OCI-LY1 (cell line): ENCODE data around the gene PLCD1.

Source experiments
- H2AFZ ChIP-seq: fragments of 200-600 bp; sonication (generic), shearing (Covaris generic); 2 replicates; pipeline ENCODE4 v1.6.0; 2014; ENCODE audit warnings: antibody characterized with exemption, mild to moderate bottlenecking, low read length
- H3F3A ChIP-seq: fragments of 200-600 bp; sonication (generic), shearing (Covaris generic); 2 replicates; pipeline ENCODE4 v1.6.0; 2014; ENCODE audit warnings: mild to moderate bottlenecking, antibody characterized with exemption, low read length, moderate library complexity; ENCODE audit not compliant: insufficient read depth
- H3K27ac ChIP-seq: fragments of 200-600 bp; sonication (generic); 2 replicates; pipeline ENCODE4 v1.5.1; 2014; ENCODE audit warnings: low read length, mixed run types, mild to moderate bottlenecking, low read depth; ENCODE audit not compliant: poor library complexity, severe bottlenecking
- H3K27me3 ChIP-seq: fragments of 200-600 bp; sonication (generic); 2 replicates; pipeline ENCODE4 v1.6.0; 2014; ENCODE audit warnings: antibody characterized with exemption, mild to moderate bottlenecking, low read length, moderate library complexity; ENCODE audit not compliant: insufficient read depth
- H3K36me3 ChIP-seq: fragments of 200-600 bp; sonication (generic); 2 replicates; pipeline ENCODE4 v1.6.1; 2014; ENCODE audit warnings: mild to moderate bottlenecking, antibody characterized with exemption, low read length, moderate library complexity, mixed read lengths; ENCODE audit not compliant: insufficient read depth
- H3K4me1 ChIP-seq: fragments of 200-600 bp; sonication (generic); 2 replicates; pipeline ENCODE4 v1.5.1; 2014; ENCODE audit warnings: mild to moderate bottlenecking, low read length, moderate library complexity; ENCODE audit not compliant: insufficient read depth, severe bottlenecking
- H3K4me2 ChIP-seq: fragments of 200-600 bp; sonication (generic), shearing (Covaris generic); 2 replicates; pipeline ENCODE4 v1.6.1; 2014; ENCODE audit warnings: low read length
- H3K4me3 ChIP-seq: fragments of 200-600 bp; sonication (generic); 2 replicates; pipeline ENCODE4 v1.5.1; 2014; ENCODE audit warnings: low read length, low read depth, mild to moderate bottlenecking, mixed read lengths; ENCODE audit not compliant: poor library complexity, severe bottlenecking
- H3K79me2 ChIP-seq: fragments of 200-600 bp; shearing (Covaris generic); 2 replicates; pipeline ENCODE4 v1.6.1; 2016; ENCODE audit warnings: mixed run types, low read length, mixed read lengths; ENCODE audit not compliant: insufficient read depth
- H3K9ac ChIP-seq: fragments of 200-600 bp; sonication (generic), shearing (Covaris generic); 2 replicates; pipeline ENCODE4 v1.6.1; 2014; ENCODE audit warnings: mild to moderate bottlenecking, low read length, mixed read lengths
- H3K9me2 ChIP-seq: fragments of 200-600 bp; sonication (generic), shearing (Covaris generic); 2 replicates; pipeline ENCODE4 v1.6.1; 2014; ENCODE audit warnings: low read depth, mild to moderate bottlenecking, low read length, mixed read lengths
- H3K9me3 ChIP-seq: fragments of 200-600 bp; shearing (Covaris generic); 2 replicates; pipeline ENCODE4 v1.6.1; 2014; ENCODE audit warnings: low read length, mixed read lengths
- H4K20me1 ChIP-seq: fragments of 200-600 bp; sonication (generic), shearing (Covaris generic); 2 replicates; pipeline ENCODE4 v1.6.0; 2016; ENCODE audit warnings: mild to moderate bottlenecking, low read length; ENCODE audit not compliant: insufficient read depth
- EZH2 ChIP-seq: fragments of 200-600 bp; sonication (generic), shearing (Covaris generic); IDR thresholded peaks from 2 replicates; pipeline ENCODE4 v1.8.0; 2017; ENCODE audit warnings: borderline replicate concordance, mixed run types, mild to moderate bottlenecking, antibody characterized with exemption, low read length, moderate library complexity, mixed read lengths
- TF ChIP-seq, protein P1 (sequence below): fragments of 200-600 bp; sonication (generic), shearing (Covaris generic); IDR thresholded peaks from 2 replicates; pipeline ENCODE4 v1.5.1; 2017; ENCODE audit warnings: mild to moderate bottlenecking, antibody characterized with exemption, low read length, moderate library complexity, mixed read lengths

The PLCD1 gene

DNA sequence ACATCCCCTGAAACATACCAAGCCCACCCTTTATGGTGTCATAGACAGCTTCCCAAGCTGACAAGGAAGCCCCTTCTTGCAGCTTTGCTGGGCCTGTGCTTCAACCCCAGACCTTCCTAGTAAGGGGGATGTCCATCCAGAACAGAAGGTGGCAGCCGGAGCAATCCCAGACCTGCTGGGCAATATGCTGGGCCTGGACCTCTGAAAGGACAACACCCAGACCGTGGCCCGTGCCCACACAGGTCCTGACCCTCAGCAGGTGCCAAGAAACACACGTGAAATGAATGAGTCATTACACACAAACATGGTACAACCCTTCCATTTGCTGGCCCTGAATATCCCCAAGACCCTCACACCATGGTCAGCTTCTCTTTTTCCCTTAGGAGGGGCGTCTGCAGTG, 58.6 kb downstream of the PLCD1 start:
- no peak overlapping the region for H3K4me3 ChIP-seq
- TF ChIP-seq, protein P1, sequence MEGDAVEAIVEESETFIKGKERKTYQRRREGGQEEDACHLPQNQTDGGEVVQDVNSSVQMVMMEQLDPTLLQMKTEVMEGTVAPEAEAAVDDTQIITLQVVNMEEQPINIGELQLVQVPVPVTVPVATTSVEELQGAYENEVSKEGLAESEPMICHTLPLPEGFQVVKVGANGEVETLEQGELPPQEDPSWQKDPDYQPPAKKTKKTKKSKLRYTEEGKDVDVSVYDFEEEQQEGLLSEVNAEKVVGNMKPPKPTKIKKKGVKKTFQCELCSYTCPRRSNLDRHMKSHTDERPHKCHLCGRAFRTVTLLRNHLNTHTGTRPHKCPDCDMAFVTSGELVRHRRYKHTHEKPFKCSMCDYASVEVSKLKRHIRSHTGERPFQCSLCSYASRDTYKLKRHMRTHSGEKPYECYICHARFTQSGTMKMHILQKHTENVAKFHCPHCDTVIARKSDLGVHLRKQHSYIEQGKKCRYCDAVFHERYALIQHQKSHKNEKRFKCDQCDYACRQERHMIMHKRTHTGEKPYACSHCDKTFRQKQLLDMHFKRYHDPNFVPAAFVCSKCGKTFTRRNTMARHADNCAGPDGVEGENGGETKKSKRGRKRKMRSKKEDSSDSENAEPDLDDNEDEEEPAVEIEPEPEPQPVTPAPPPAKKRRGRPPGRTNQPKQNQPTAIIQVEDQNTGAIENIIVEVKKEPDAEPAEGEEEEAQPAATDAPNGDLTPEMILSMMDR = no peak
- no peak for TF ChIP-seq EZH2
- H3K4me2 ChIP-seq = no peak overlapping the region
- H3K27me3 ChIP-seq = no peaks in the 10 kb centered on the region
- H3K4me1 ChIP-seq = peaks cover 6% of the 10 kb centered on the region
- H3K79me2 ChIP-seq = no peaks in the 10 kb centered on the region
- no peaks in the 10 kb centered on the region for H3K36me3 ChIP-seq
- no peak overlapping the region for H3K27ac ChIP-seq
- H3F3A ChIP-seq = no peaks in the 10 kb centered on the region
- no peak overlapping the region for H2AFZ ChIP-seq
- no peaks in the 10 kb centered on the region for H3K9me2 ChIP-seq
- no peak overlapping the region for H3K9ac ChIP-seq
- H3K9me3 ChIP-seq = no peaks in the 10 kb centered on the region
- no peaks in the 10 kb centered on the region for H4K20me1 ChIP-seq

DNA sequence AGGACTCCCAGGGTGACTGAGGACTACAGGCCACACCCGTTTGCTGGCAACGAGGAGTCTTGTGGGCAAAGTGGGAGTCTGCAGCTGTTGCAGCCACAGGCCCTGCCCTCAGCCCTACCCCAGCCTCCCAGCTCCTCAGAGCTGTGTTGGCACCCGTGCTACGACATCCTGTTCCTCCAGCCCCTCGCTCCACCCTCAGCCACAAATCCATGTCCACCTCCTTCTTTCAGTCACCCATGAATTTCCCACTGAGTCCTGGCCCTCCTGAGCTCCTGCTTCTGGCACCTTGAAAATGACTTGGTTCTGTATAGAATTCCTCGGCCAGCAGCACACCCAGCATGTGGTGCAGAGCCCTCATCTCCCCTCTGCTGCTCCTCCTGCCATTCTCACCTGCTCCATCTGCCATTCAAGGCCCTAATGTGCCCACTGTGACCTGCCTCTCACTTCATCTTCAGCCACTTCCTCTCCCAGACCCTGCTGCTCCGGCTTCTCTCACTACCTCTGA, 59.8 kb downstream of the PLCD1 start:
- Histone ChIP-seq H4K20me1 (no peaks in the 10 kb centered on the region), H3K79me2 (no peaks in the 10 kb centered on the region), H3F3A (no peaks in the 10 kb centered on the region), H3K27ac (no peak overlapping the region), H3K9me3 (no peaks in the 10 kb centered on the region), H3K36me3 (no peaks in the 10 kb centered on the region), H3K9ac (no peak overlapping the region), H3K9me2 (no peaks in the 10 kb centered on the region), H3K4me3 (no peak overlapping the region), H3K4me1 (peaks cover 10% of the 10 kb centered on the region), H2AFZ (no peak overlapping the region), H3K4me2 (no peak overlapping the region), H3K27me3 (no peaks in the 10 kb centered on the region)
- no peak for TF ChIP-seq EZH2
- TF ChIP-seq, protein P1 = no peak

DNA sequence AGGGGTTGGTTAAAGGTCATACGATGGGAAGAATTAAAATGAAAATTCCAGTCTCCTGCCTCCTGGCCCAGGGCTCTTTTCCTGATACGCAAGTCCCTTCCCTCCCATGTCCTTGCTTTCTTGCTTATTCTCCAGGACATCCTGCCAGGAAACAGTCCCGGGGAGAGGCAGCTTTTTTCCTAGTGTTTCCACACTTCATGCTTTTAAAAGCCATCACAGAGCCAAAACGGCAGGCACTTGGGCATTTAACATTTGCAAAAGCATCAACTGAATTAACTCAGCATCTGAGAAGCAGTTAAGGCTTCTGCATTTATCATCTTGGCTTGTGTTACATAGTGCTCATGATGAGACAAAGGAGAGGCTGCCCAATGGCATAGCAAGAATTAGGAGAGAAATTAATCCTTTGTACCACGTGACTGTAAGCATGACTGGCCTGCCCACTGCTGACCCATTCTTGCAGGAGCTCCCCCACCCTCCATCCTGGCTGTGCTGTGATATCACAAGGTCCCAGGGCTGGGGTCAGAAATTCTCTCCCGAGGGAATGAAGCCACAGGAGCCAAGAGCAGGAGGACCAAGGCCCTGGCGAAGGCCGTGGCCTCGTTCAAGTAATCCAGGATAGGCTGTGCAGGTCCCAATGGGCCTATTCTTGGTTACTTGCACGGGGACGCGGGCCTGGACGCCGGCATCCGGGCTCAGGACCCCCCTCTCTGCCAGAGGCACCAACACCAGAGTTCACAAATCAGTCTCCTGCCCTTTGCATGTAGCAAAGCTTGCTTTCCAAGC, 60.4 kb downstream of the PLCD1 start:
- Histone ChIP-seq H4K20me1 (no peaks in the 10 kb centered on the region), H3K9me3 (no peaks in the 10 kb centered on the region), H3K9me2 (no peaks in the 10 kb centered on the region), H3K27me3 (no peaks in the 10 kb centered on the region), H3F3A (no peaks in the 10 kb centered on the region), H2AFZ (no peak overlapping the region), H3K27ac (no peak overlapping the region), H3K4me3 (no peak overlapping the region), H3K4me1 (peaks cover 10% of the 10 kb centered on the region), H3K79me2 (no peaks in the 10 kb centered on the region), H3K36me3 (no peaks in the 10 kb centered on the region), H3K4me2 (no peak overlapping the region), H3K9ac (no peak overlapping the region)
- TF ChIP-seq, protein P1 = no peak
- no peak for TF ChIP-seq EZH2
